Loucy (cell line): ENCODE results near the gene PLSCR4.

ENCODE experiments used
- CTCF ChIP-seq: fragments of 200-600 bp; sonication (generic); conservative IDR thresholded peaks from 2 replicates; pipeline ENCODE4 v1.5.1; 2014; ENCODE audit warnings: mild to moderate bottlenecking, antibody characterized with exemption, low read length
- EZH2phosphoT487 ChIP-seq: fragments of 200-600 bp; IDR thresholded peaks from 2 replicates; pipeline ENCODE4 v1.6.1; 2018; ENCODE audit warnings: antibody characterized with exemption, mild to moderate bottlenecking, moderate library complexity, borderline replicate concordance

- TF ChIP-seq CTCF (no peak), EZH2phosphoT487 (no peak)
Measured at GRCh38 chr3:146164971-146165769, 85.7 kb downstream of the PLSCR4 start.
